Measurements from ENCODE around the gene DNAJB6. TPM values are rescaled to one million over a fixed set of nuclear protein-coding genes. Genes with fewer than 3 reads are reported as not detected.

DNAJB6 gene
- total RNA-seq, 1 experiment from 2014 or later: 288 TPM

GRCh38 chr7:157336383-157337315 lies at the start of gene DNAJB6 (continued):
- TF ChIP-seq FOXP4 (CRISPR knock-in tag; IDR thresholded peaks at IDR 0.05): no peak
- TF ChIP-seq PRDM15 (CRISPR knock-in tag; IDR thresholded peaks at IDR 0.05): no peak
- no peak for TF ChIP-seq ZNF219 (CRISPR knock-in tag; IDR thresholded peaks at IDR 0.05; ENCODE audit: borderline replicate concordance)
- TF ChIP-seq, protein P1, sequence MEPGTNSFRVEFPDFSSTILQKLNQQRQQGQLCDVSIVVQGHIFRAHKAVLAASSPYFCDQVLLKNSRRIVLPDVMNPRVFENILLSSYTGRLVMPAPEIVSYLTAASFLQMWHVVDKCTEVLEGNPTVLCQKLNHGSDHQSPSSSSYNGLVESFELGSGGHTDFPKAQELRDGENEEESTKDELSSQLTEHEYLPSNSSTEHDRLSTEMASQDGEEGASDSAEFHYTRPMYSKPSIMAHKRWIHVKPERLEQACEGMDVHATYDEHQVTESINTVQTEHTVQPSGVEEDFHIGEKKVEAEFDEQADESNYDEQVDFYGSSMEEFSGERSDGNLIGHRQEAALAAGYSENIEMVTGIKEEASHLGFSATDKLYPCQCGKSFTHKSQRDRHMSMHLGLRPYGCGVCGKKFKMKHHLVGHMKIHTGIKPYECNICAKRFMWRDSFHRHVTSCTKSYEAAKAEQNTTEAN (CRISPR knock-in tag; IDR thresholded peaks at IDR 0.05): peak; percentile 90
- TF ChIP-seq FOXJ3 (CRISPR knock-in tag; IDR thresholded peaks at IDR 0.05; ENCODE audit: borderline replicate concordance): no peak
- TF ChIP-seq AR (CRISPR knock-in tag; IDR thresholded peaks at IDR 0.05): no peak
- TF ChIP-seq ZNF281 (CRISPR knock-in tag; IDR thresholded peaks at IDR 0.05): no peak
- TF ChIP-seq EMX1 (CRISPR knock-in tag; IDR thresholded peaks at IDR 0.05): no peak
- TF ChIP-seq E2F1 (CRISPR knock-in tag; IDR thresholded peaks at IDR 0.05): no peak
- no peak; the same call in 1 of the 2 replicates for TF ChIP-seq MYBL2 (CRISPR knock-in tag; IDR thresholded peaks at IDR 0.05)
- no peak for TF ChIP-seq TEAD4 (CRISPR knock-in tag; IDR thresholded peaks at IDR 0.05)
- no peak for TF ChIP-seq RELA (CRISPR knock-in tag; IDR thresholded peaks at IDR 0.05; ENCODE audit: borderline replicate concordance)
- TF ChIP-seq ZNF138 (CRISPR knock-in tag; conservative IDR thresholded peaks at IDR 0.05): no peak
- TF ChIP-seq MLX (CRISPR knock-in tag; IDR thresholded peaks at IDR 0.05): no peak
- no peak for TF ChIP-seq TCF7 (CRISPR knock-in tag; IDR thresholded peaks at IDR 0.05; ENCODE audit: low read depth)
- no peak for TF ChIP-seq E2F4 (CRISPR knock-in tag; IDR thresholded peaks at IDR 0.05; ENCODE audit: borderline replicate concordance, low read depth)
- peak; percentile 7; the same call in 1 of the 2 replicates for TF ChIP-seq ESRRA (CRISPR knock-in tag; IDR thresholded peaks at IDR 0.05; ENCODE audit: borderline replicate concordance)
- no peak for TF ChIP-seq JAZF1 (CRISPR knock-in tag; IDR thresholded peaks at IDR 0.05)
- TF ChIP-seq GABPB1 (CRISPR knock-in tag; IDR thresholded peaks at IDR 0.05): peak; percentile 76
- no peak for TF ChIP-seq ZNF416 (CRISPR knock-in tag; IDR thresholded peaks at IDR 0.05)
- TF ChIP-seq NR1H2 (CRISPR knock-in tag; IDR thresholded peaks at IDR 0.05): peak; percentile 55; the same call in 1 of the 2 replicates
- no peak for TF ChIP-seq SMAD4 (CRISPR knock-in tag; IDR thresholded peaks at IDR 0.05)

Data from WTC11 (cell line).